GM12892 (cell line): ENCODE measurements around the gene ALPG.

ENCODE experiments used
- POLR2A ChIP-seq: IDR thresholded peaks from 2 replicates; pipeline ENCODE4 v1.6.1; 2011; ENCODE audit warnings: low read depth, low read length, control low read depth
- POLR2AphosphoS5 ChIP-seq: IDR thresholded peaks from 2 replicates; pipeline ENCODE4 v1.6.1; 2011; ENCODE audit warnings: low read depth, low read length, control low read depth
- TAF1 ChIP-seq: IDR thresholded peaks from 2 replicates; pipeline ENCODE4 v1.6.1; 2011; ENCODE audit warnings: low read depth, mild to moderate bottlenecking, control low read depth, low read length, borderline replicate concordance

DNA sequence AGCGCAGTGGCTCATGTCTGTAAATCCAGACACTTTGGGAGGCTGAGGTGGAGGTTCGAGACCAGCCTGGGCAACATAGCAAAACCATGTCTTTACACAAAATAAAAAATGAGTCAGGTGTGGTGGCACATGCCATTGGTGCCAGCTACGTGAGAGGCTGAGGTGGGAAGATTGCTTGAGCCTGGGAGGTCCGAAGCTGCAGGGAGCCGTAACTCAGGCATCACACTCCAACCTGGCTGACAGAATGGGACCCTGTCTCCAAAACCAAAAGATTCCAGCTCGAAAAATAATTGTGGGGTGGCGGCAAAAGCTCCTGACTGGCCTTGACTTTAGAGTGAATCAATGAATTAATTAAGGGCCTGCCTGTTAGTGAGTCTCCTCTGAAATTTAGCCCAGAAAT is 29.3 kb upstream of the ALPG start:
- TF ChIP-seq POLR2A, result no peak
- TF ChIP-seq POLR2AphosphoS5, result no peak
- no peak for TF ChIP-seq TAF1
